D721Med (cell line): Measurements from ENCODE around the gene AP4E1.

Experiments used
- DNase-seq: peaks from one replicate; pipeline ENCODE4 v3.0.0; 2011; ENCODE audit warnings: low spot score; ENCODE audit not compliant: insufficient read length
- FAIRE-seq: peaks from 2 replicates; lab custom pipeline; 2011; peaks lifted over from hg19 to GRCh38; lab: Jason Lieb, UNC
- CTCF ChIP-seq: IDR thresholded peaks from 2 replicates; pipeline ENCODE4 v1.5.1; 2012; ENCODE audit warnings: mild to moderate bottlenecking, control low read depth; ENCODE audit not compliant: insufficient read depth; ENCODE audit errors: missing control alignments

The AP4E1 gene

GRCh38 chr15:50880651-50881114 is 27.8 kb upstream of the AP4E1 start:
- DNase-seq (no peak), FAIRE-seq (no peak)
- no peak for TF ChIP-seq CTCF

GRCh38 chr15:50881121-50882048 is 27.1 kb upstream of the AP4E1 start:
- TF ChIP-seq CTCF, result no peak
- DNase-seq (no peak), FAIRE-seq (no peak)

GRCh38 chr15:50883903-50884302 is 24.6 kb upstream of the AP4E1 start:
- no peak for FAIRE-seq
- DNase-seq, result no peak
- TF ChIP-seq CTCF, result no peak

GRCh38 chr15:50884540-50884939 is 23.9 kb upstream of the AP4E1 start:
- DNase-seq (no peak), FAIRE-seq (no peak)
- TF ChIP-seq CTCF, result no peak

- DNase-seq (no peak), FAIRE-seq (no peak)
Measured at GRCh38 chr15:50886139-50886467, 22.4 kb upstream of the AP4E1 start.

GRCh38 chr15:50886611-50887345 is 21.7 kb upstream of the AP4E1 start:
- TF ChIP-seq CTCF, result no peak
- FAIRE-seq (no peak), DNase-seq (no peak)

More at GRCh38 chr15:50886139-50886467, 22.4 kb upstream of the AP4E1 start:
- no peak for TF ChIP-seq CTCF
